Neural cell (in vitro differentiated cells): Measurements from ENCODE around the gene SH3PXD2A.

Experiments
- CTCF ChIP-seq: fragments of 450-650 bp; IDR thresholded peaks from 2 replicates; pipeline ENCODE4 v1.5.1; 2014; ENCODE audit warnings: antibody characterized with exemption, mild to moderate bottlenecking, moderate library complexity; ENCODE audit not compliant: poor library complexity, severe bottlenecking
- EZH2 ChIP-seq: fragments of 200-600, 300-800 bp; shearing (Covaris generic), sonication (generic); IDR thresholded peaks from 2 replicates; pipeline ENCODE4 v1.6.1; 2014; ENCODE audit warnings: antibody characterized with exemption, low read length, borderline replicate concordance, mild to moderate bottlenecking; ENCODE audit not compliant: insufficient read depth, poor library complexity, severe bottlenecking
- POLR2AphosphoS5 ChIP-seq: IDR thresholded peaks from 2 replicates; pipeline ENCODE4 v1.6.1; 2012
- SMC3 ChIP-seq: fragments of 450-650 bp; conservative IDR thresholded peaks from 2 replicates; pipeline ENCODE4 v1.6.1; 2014; ENCODE audit warnings: antibody characterized with exemption, mild to moderate bottlenecking, moderate library complexity; ENCODE audit not compliant: poor library complexity

DNA sequence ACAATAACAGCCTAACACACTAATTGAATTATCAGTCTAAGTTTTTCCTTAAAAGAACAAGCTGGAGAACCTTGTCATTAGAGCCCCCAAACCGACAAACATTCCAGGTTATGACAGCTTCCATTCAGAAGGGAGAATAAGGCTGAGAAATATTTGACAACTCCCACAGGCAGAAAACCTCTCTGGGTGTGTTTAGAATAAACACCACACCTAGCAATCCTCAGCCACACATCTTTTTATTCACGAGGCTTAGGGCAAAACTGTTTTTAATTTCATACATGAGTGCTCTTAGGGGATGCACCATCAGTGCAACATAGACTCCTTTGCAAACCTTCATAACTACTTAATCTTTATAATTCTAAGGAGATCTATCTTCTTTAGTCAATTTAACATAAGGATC, 38.4 kb upstream of the SH3PXD2A start:
- TF ChIP-seq POLR2AphosphoS5 = no peak
- TF ChIP-seq CTCF = no peak
- no peak for TF ChIP-seq EZH2
- no peak for TF ChIP-seq SMC3
